Stimulated activated CD4-positive, alpha-beta T cell treated with anti-CD3 and anti-CD28 coated beads, Interleukin-15, amount 100 ng/mL, for 24 hours (primary cell): ENCODE results near the gene FPR2.

Experiments used
- DNase-seq: peaks from one replicate; pipeline ENCODE4 v3.0.0-alpha.2; 2020

FPR2 gene

DNA sequence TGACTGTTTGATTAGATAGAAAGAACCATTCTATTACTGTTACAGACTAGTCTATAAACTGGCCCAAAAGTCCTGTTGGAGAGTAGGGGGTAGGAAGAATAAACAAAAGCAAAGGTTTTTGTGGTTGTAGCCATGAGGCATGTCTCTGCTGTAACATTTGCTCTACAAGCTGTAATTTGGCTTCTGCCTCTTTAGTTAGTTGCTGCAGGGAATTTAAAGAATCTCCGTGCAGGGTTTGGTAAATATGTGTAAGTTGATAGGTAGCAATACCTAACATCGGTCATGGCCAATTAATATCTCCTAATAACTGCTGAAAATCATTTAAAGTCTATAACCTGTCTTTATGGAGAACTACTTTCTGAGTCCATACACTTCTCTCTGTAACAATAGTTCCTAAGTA, 46.9 kb downstream of the FPR2 start:
- DNase-seq = no peak

DNA sequence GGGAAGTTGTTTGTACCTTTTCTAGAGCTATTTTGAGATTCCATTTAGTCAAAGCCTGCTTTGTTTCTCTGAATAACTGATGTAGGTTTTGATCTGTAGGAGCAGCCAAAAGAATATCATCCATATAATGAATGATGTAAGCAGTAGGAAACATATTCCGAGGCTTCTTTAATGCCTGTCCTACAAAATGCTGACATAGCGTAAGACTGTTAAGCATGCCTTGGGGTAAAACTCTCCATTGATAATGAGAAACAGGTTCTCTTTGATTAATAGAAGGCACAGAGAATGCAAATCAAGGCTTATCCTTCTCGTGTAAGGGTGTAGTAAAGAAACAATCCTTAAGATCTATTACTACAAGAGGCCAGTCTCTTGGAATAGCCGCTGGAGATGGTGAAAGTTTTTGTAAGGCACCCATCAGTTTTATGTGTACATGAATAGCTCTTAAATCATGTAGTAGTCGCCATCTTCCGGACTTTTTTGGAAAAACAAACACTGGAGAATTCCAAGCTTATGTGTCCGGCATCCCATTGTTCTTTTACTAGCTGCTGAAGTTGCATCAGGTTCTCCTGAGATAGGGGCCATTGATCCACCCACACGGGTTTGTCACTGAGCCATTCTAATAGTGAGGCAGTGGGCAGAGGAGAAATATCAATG, 47.5 kb downstream of the FPR2 start:
- no peak for DNase-seq

DNA sequence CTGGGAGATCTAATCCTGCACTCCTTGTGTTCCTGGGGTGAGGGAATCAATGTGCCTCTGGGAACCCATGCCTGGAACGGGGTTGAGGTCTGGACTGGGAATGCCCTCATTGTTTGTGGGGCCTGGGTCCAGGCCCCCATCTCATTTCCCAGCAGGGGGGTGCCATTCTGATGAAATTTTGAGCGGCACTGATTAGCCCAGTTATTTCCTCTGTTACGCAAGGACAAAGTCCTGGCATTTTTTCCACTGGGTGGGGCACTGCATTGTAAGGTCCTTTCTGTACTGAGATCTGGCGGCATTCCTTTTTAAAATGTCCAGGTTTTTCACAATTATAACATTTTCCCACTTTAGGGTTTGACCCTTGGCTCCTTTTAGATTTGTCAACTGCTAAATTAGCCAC, 48.8 kb downstream of the FPR2 start:
- DNase-seq = no peak

DNA sequence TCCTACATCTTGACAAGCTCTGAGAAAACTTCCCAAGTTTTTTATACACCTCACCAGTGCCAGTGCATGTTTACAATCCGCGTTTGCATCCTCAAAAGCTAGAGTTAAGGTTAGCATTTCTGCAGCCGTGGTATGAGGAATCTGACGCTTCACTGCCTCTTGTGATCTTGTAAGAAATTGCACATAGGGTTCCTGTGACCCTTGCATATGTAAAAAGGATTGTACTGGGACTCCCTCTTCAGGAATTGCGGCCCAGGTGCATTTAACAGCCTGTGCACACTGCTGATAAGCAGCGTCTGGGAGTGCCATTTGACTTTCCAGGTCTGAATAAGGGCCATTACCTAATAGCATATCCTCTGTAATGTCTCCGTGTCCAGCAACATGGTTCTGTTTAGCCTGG, 49.2 kb downstream of the FPR2 start:
- DNase-seq = no peak

DNA sequence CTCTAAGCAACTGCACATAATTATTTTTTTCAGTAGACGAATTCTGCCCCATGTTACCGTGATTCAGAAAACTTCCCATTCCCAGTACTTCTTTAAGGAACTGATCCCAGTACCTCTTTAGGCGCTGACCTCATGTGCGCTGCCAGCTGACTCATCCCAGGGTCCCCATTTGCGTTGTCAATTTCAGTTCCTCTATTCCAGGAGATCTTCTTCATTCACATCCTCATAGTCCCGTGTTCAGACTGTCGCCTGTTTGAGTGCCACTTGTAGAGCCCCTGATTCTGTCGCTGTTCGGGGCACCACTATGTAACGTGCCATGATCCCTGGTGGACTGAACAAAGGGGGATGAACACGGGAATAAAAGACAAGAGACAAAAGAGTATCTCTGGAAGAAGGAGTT, 50.4 kb downstream of the FPR2 start:
- no peak for DNase-seq

DNA sequence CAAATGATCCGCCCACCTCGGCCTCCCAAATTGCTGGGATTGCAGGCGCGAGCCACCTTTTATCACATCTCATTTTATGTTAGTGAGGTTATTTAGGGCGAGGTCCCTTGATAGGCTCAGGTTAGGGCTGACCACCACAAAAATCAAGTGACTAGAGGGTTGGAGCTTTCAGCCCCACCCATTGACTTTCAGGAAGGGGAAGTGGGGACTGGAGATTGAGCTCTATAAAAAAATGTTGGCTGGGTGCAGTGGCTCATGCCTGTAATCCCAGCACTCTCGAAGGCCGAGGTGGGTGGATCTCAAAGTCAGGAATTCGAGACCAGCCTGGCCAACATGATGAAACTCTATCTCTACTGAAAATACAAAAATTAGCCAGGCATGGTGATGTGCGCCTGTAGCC, 54.1 kb downstream of the FPR2 start:
- no peak for DNase-seq

DNA sequence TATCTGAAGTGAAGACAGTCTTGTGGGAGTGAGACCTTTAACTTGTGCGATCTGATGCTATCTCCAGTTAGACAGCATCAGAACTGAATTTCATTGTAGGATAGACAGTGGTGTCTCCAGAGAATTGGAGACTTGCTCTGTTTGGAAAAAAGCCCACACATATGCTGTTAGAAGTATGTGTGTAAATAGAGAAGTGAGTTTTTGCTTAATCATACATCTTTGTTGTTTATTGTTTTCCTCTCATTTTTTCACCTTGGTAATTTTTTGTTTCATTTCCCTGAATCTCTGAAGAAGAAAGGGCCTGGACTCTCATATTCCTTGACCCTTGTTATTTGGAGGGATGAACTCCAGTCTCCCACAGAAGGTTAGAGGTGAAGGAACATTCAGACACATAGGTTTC, 55.7 kb downstream of the FPR2 start:
- DNase-seq = no peak

DNA sequence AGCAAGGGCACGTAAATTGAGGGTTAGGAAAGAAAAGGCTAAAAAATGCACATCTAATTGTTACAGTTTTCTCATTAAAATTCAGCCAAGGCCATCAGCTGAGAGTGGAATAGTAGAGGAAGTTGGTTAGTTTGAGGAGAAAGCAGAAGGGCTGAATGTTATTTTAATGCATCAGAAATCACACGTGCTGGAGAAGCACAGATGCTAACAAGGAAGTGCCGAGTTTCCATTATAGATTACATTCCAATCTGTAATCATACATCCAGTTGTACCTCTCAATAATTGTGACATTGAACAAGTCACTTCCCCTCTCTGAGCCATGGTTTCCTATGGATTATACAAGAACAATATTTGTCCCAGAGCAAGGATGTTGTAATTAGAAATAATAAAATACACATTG, 59.0 kb downstream of the FPR2 start:
- DNase-seq = no peak
